ENCODE data around the gene CEP131.

CEP131 gene

DNA sequence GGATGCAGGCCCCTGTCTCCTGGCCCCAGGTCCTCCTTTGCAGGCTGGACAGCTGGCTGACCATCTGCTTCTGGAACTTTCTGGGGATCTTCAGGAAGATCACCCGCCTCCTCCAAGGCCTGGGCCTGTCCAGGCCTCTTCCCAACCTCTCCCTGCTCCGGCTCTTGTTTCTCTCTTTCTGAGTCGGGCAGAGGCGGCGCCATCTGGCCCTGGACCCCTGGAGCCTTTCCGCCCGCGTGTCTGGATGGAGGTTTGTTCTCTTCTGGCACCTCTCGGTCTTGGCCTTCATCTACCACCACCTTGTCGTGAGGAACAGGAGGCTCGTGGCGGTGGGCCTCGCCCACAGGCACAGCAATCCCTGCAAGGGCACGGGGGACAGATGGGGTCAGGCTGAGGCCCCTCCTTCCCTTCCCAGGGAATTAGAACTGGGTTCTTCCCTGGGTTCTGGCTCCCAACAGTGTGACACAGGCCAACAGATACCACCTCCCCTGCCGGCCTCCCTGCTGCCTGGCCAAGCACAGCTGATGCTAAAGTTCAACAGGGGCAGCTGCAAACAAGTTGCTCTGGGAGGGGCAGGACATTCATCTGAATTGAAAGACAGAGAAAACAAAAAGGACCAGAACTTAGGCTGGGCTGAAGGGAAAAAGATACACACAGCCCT lies 29.7 kb upstream of the CEP131 start:
- Histone ChIP-seq H3K4me3 (ENCODE audit: insufficient read depth, low read length, poor library complexity, severe bottlenecking) (no peak overlapping the region), H4K20me1 (ENCODE audit: low read depth, low read length) (no peaks in the 10 kb centered on the region), H3K9me2 (replicated peaks; ENCODE audit: insufficient read depth, low read length) (no peaks in the 10 kb centered on the region)

GRCh38 chr17:81251709-81252301 lies 29.0 kb upstream of the CEP131 start:
- no peak overlapping the region for H3K9ac ChIP-seq (ENCODE audit: low read length)
- no peaks in the 10 kb centered on the region for H3K9me2 ChIP-seq (replicated peaks; ENCODE audit: insufficient read depth, low read length)

More for the DNA sequence above, 29.7 kb upstream of the CEP131 start:
- no peaks in the 10 kb centered on the region for H3K9me3 ChIP-seq (ENCODE audit: insufficient read depth, low read length)
- TF ChIP-seq EZH2phosphoT487 (conservative IDR thresholded peaks at IDR 0.05; ENCODE audit: low read length) (no peak), CTCF (IDR thresholded peaks at IDR 0.05; ENCODE audit: insufficient read depth, low read length, poor library complexity, severe bottlenecking) (no peak)
- H3K9ac ChIP-seq (ENCODE audit: low read length) = no peak overlapping the region
- no peaks in the 10 kb centered on the region for H3K79me2 ChIP-seq (ENCODE audit: insufficient read depth, low read length)
- no peak overlapping the region for H2AFZ ChIP-seq (ENCODE audit: low read depth, low read length, severe bottlenecking)
- no peaks in the 10 kb centered on the region for H3K36me3 ChIP-seq (ENCODE audit: low read length)
- no peaks in the 10 kb centered on the region for H3F3A ChIP-seq (ENCODE audit: insufficient read depth)
- no peaks in the 10 kb centered on the region for H3K27me3 ChIP-seq (ENCODE audit: low read length)
- no peak overlapping the region for H3K4me2 ChIP-seq (ENCODE audit: low read depth, low read length, poor library complexity, severe bottlenecking)
- H3K27ac ChIP-seq (ENCODE audit: low read depth, low read length) = no peak overlapping the region

DNA sequence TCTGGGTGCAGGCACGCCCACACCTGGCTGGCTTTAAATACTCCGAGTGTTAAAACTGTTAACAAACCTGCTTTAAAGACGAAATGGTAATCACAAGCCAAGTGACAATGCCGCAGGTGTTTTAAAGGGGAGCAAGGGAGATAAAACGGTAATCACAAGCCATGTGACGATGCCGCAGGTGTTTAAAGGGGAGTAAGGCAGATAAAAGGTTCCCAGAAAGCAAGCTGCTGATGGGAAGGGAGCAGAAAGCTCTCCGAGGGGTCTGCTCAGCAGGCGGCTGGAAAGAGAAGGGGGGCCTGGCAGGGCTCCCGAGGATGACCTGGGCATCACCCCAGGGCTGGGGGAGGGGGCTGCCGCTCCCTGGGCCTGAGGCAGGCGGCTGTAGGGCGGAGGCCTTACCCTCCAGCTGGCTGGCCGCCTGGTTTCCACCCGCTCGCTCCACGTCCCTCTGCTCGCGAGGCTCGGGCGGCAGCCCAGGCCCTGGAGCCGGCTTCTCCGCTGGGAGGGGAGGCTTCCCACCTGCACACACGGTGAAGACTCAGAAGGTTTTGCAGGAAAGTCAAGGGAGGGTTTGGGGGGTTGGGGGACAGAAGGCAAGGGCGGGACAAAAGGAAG lies 28.4 kb upstream of the CEP131 start:
- Histone ChIP-seq H3K4me2 (ENCODE audit: low read depth, low read length, poor library complexity, severe bottlenecking) (no peak overlapping the region), H3K9me3 (ENCODE audit: insufficient read depth, low read length) (no peaks in the 10 kb centered on the region), H3F3A (ENCODE audit: insufficient read depth) (no peaks in the 10 kb centered on the region), H3K27ac (ENCODE audit: low read depth, low read length) (no peak overlapping the region), H3K36me3 (ENCODE audit: low read length) (no peaks in the 10 kb centered on the region), H3K27me3 (ENCODE audit: low read length) (no peaks in the 10 kb centered on the region), H3K4me3 (ENCODE audit: insufficient read depth, low read length, poor library complexity, severe bottlenecking) (no peak overlapping the region), H3K9ac (ENCODE audit: low read length) (no peak overlapping the region), H3K9me2 (replicated peaks; ENCODE audit: insufficient read depth, low read length) (no peaks in the 10 kb centered on the region), H3K79me2 (ENCODE audit: insufficient read depth, low read length) (no peaks in the 10 kb centered on the region), H2AFZ (ENCODE audit: low read depth, low read length, severe bottlenecking) (no peak overlapping the region), H4K20me1 (ENCODE audit: low read depth, low read length) (no peaks in the 10 kb centered on the region)
- no peak for TF ChIP-seq CTCF (IDR thresholded peaks at IDR 0.05; ENCODE audit: insufficient read depth, low read length, poor library complexity, severe bottlenecking)
- no peak for TF ChIP-seq EZH2phosphoT487 (conservative IDR thresholded peaks at IDR 0.05; ENCODE audit: low read length)

More at GRCh38 chr17:81251709-81252301, 29.0 kb upstream of the CEP131 start:
- Histone ChIP-seq H3F3A (ENCODE audit: insufficient read depth) (no peaks in the 10 kb centered on the region), H3K9me3 (ENCODE audit: insufficient read depth, low read length) (no peaks in the 10 kb centered on the region), H3K27ac (ENCODE audit: low read depth, low read length) (no peak overlapping the region), H4K20me1 (ENCODE audit: low read depth, low read length) (no peaks in the 10 kb centered on the region), H3K4me2 (ENCODE audit: low read depth, low read length, poor library complexity, severe bottlenecking) (no peak overlapping the region), H3K79me2 (ENCODE audit: insufficient read depth, low read length) (no peaks in the 10 kb centered on the region), H3K36me3 (ENCODE audit: low read length) (no peaks in the 10 kb centered on the region), H3K27me3 (ENCODE audit: low read length) (no peaks in the 10 kb centered on the region), H2AFZ (ENCODE audit: low read depth, low read length, severe bottlenecking) (no peak overlapping the region), H3K4me3 (ENCODE audit: insufficient read depth, low read length, poor library complexity, severe bottlenecking) (no peak overlapping the region)
- TF ChIP-seq EZH2phosphoT487 (conservative IDR thresholded peaks at IDR 0.05; ENCODE audit: low read length) = no peak
- TF ChIP-seq CTCF (IDR thresholded peaks at IDR 0.05; ENCODE audit: insufficient read depth, low read length, poor library complexity, severe bottlenecking) = no peak

Measured in SU-DHL-6 (cell line).